ENCODE measurements around the gene GLRA1.

GLRA1 gene

GRCh38 chr5:151892393-151892792 lies 32.3 kb downstream of the GLRA1 start:
- Histone ChIP-seq H3K9me3 (ENCODE audit: control insufficient read depth in 1 of 2, low read length in 2 of 2) (no peaks in the 10 kb centered on the region), H3K9ac (ENCODE audit: low read depth in 1 of 2, low read length in 2 of 2) (no peak overlapping the region), H3K36me3 (ENCODE audit: control insufficient read depth in 1 of 2, insufficient read depth in 2 of 2, low read length in 2 of 2) (no peaks in the 10 kb centered on the region), H3K27ac (ENCODE audit: low read depth, low read length) (no peak overlapping the region), H3K4me3 (ENCODE audit: low read depth in 1 of 2, low read length in 2 of 2) (no peak overlapping the region), H3K4me1 (ENCODE audit: control insufficient read depth in 1 of 2, insufficient read depth in 2 of 2, low read length in 2 of 2) (no peaks in the 10 kb centered on the region), H3K27me3 (ENCODE audit: control insufficient read depth in 1 of 2, insufficient read depth in 2 of 2, low read length in 2 of 2) (no peaks in the 10 kb centered on the region)

GRCh38 chr5:151890299-151890698 lies 34.4 kb downstream of the GLRA1 start:
- Histone ChIP-seq H3K36me3 (ENCODE audit: control insufficient read depth in 1 of 2, insufficient read depth in 2 of 2, low read length in 2 of 2) (no peaks in the 10 kb centered on the region), H3K27ac (ENCODE audit: low read depth, low read length) (no peak overlapping the region), H3K9me3 (ENCODE audit: control insufficient read depth in 1 of 2, low read length in 2 of 2) (no peaks in the 10 kb centered on the region), H3K4me3 (ENCODE audit: low read depth in 1 of 2, low read length in 2 of 2) (no peak overlapping the region), H3K9ac (ENCODE audit: low read depth in 1 of 2, low read length in 2 of 2) (no peak overlapping the region), H3K4me1 (ENCODE audit: control insufficient read depth in 1 of 2, insufficient read depth in 2 of 2, low read length in 2 of 2) (no peaks in the 10 kb centered on the region), H3K27me3 (ENCODE audit: control insufficient read depth in 1 of 2, insufficient read depth in 2 of 2, low read length in 2 of 2) (no peaks in the 10 kb centered on the region)

GRCh38 chr5:151889614-151890013 lies 35.0 kb downstream of the GLRA1 start:
- Histone ChIP-seq H3K4me1 (ENCODE audit: control insufficient read depth in 1 of 2, insufficient read depth in 2 of 2, low read length in 2 of 2) (no peaks in the 10 kb centered on the region), H3K27ac (ENCODE audit: low read depth, low read length) (no peak overlapping the region), H3K36me3 (ENCODE audit: control insufficient read depth in 1 of 2, insufficient read depth in 2 of 2, low read length in 2 of 2) (no peaks in the 10 kb centered on the region), H3K4me3 (ENCODE audit: low read depth in 1 of 2, low read length in 2 of 2) (no peak overlapping the region), H3K9ac (ENCODE audit: low read depth in 1 of 2, low read length in 2 of 2) (no peak overlapping the region), H3K27me3 (ENCODE audit: control insufficient read depth in 1 of 2, insufficient read depth in 2 of 2, low read length in 2 of 2) (no peaks in the 10 kb centered on the region), H3K9me3 (ENCODE audit: control insufficient read depth in 1 of 2, low read length in 2 of 2) (no peaks in the 10 kb centered on the region)

GRCh38 chr5:151886546-151887275 lies 37.9 kb downstream of the GLRA1 start:
- no peak overlapping the region for H3K27ac ChIP-seq (ENCODE audit: low read depth, low read length)
- no peak overlapping the region for H3K4me3 ChIP-seq (ENCODE audit: low read depth in 1 of 2, low read length in 2 of 2)
- H3K9me3 ChIP-seq (ENCODE audit: control insufficient read depth in 1 of 2, low read length in 2 of 2), result no peaks in the 10 kb centered on the region
- no peak overlapping the region for H3K9ac ChIP-seq (ENCODE audit: low read depth in 1 of 2, low read length in 2 of 2)
- no peaks in the 10 kb centered on the region for H3K36me3 ChIP-seq (ENCODE audit: control insufficient read depth in 1 of 2, insufficient read depth in 2 of 2, low read length in 2 of 2)
- H3K27me3 ChIP-seq (ENCODE audit: control insufficient read depth in 1 of 2, insufficient read depth in 2 of 2, low read length in 2 of 2), result no peaks in the 10 kb centered on the region
- no peaks in the 10 kb centered on the region for H3K4me1 ChIP-seq (ENCODE audit: control insufficient read depth in 1 of 2, insufficient read depth in 2 of 2, low read length in 2 of 2)

- Histone ChIP-seq H3K27me3 (ENCODE audit: control insufficient read depth in 1 of 2, insufficient read depth in 2 of 2, low read length in 2 of 2) (no peaks in the 10 kb centered on the region), H3K9ac (ENCODE audit: low read depth in 1 of 2, low read length in 2 of 2) (no peak overlapping the region), H3K36me3 (ENCODE audit: control insufficient read depth in 1 of 2, insufficient read depth in 2 of 2, low read length in 2 of 2) (no peaks in the 10 kb centered on the region), H3K27ac (ENCODE audit: low read depth, low read length) (no peak overlapping the region), H3K4me1 (ENCODE audit: control insufficient read depth in 1 of 2, insufficient read depth in 2 of 2, low read length in 2 of 2) (no peaks in the 10 kb centered on the region), H3K4me3 (ENCODE audit: low read depth in 1 of 2, low read length in 2 of 2) (no peak overlapping the region), H3K9me3 (ENCODE audit: control insufficient read depth in 1 of 2, low read length in 2 of 2) (no peaks in the 10 kb centered on the region)
Observed at GRCh38 chr5:151885138-151885908, 39.3 kb downstream of the GLRA1 start.

- H3K27ac ChIP-seq (ENCODE audit: low read depth, low read length), result no peak overlapping the region
- no peak overlapping the region for H3K4me3 ChIP-seq (ENCODE audit: low read depth in 1 of 2, low read length in 2 of 2)
- no peak overlapping the region for H3K9ac ChIP-seq (ENCODE audit: low read depth in 1 of 2, low read length in 2 of 2)
Observed at GRCh38 chr5:151881621-151882225, 42.9 kb downstream of the GLRA1 start.

GRCh38 chr5:151880324-151880723 lies 44.3 kb downstream of the GLRA1 start:
- Histone ChIP-seq H3K27me3 (ENCODE audit: control insufficient read depth in 1 of 2, insufficient read depth in 2 of 2, low read length in 2 of 2) (no peaks in the 10 kb centered on the region), H3K4me1 (ENCODE audit: control insufficient read depth in 1 of 2, insufficient read depth in 2 of 2, low read length in 2 of 2) (no peaks in the 10 kb centered on the region), H3K9me3 (ENCODE audit: control insufficient read depth in 1 of 2, low read length in 2 of 2) (peaks cover 0 to 4% of the 10 kb centered on the region in 2 donors), H3K36me3 (ENCODE audit: control insufficient read depth in 1 of 2, insufficient read depth in 2 of 2, low read length in 2 of 2) (no peaks in the 10 kb centered on the region), H3K27ac (ENCODE audit: low read depth, low read length) (no peak overlapping the region), H3K4me3 (ENCODE audit: low read depth in 1 of 2, low read length in 2 of 2) (no peak overlapping the region), H3K9ac (ENCODE audit: low read depth in 1 of 2, low read length in 2 of 2) (no peak overlapping the region)

More at GRCh38 chr5:151881621-151882225, 42.9 kb downstream of the GLRA1 start:
- Histone ChIP-seq H3K4me1 (ENCODE audit: control insufficient read depth in 1 of 2, insufficient read depth in 2 of 2, low read length in 2 of 2) (no peaks in the 10 kb centered on the region), H3K36me3 (ENCODE audit: control insufficient read depth in 1 of 2, insufficient read depth in 2 of 2, low read length in 2 of 2) (no peaks in the 10 kb centered on the region), H3K27me3 (ENCODE audit: control insufficient read depth in 1 of 2, insufficient read depth in 2 of 2, low read length in 2 of 2) (no peaks in the 10 kb centered on the region), H3K9me3 (ENCODE audit: control insufficient read depth in 1 of 2, low read length in 2 of 2) (peaks cover 0 to 4% of the 10 kb centered on the region in 2 donors)

GRCh38 chr5:151873701-151874100 lies 51.0 kb downstream of the GLRA1 start:
- no peak overlapping the region for H3K4me3 ChIP-seq (ENCODE audit: low read depth in 1 of 2, low read length in 2 of 2)
- H3K9ac ChIP-seq (ENCODE audit: low read depth in 1 of 2, low read length in 2 of 2), result no peak overlapping the region
- H3K4me1 ChIP-seq (ENCODE audit: control insufficient read depth in 1 of 2, insufficient read depth in 2 of 2, low read length in 2 of 2), result no peaks in the 10 kb centered on the region
- H3K9me3 ChIP-seq (ENCODE audit: control insufficient read depth in 1 of 2, low read length in 2 of 2), result peaks cover 0 to 4% of the 10 kb centered on the region in 2 donors
- no peaks in the 10 kb centered on the region for H3K36me3 ChIP-seq (ENCODE audit: control insufficient read depth in 1 of 2, insufficient read depth in 2 of 2, low read length in 2 of 2)
- no peaks in the 10 kb centered on the region for H3K27me3 ChIP-seq (ENCODE audit: control insufficient read depth in 1 of 2, insufficient read depth in 2 of 2, low read length in 2 of 2)
- H3K27ac ChIP-seq (ENCODE audit: low read depth, low read length), result no peak overlapping the region

- Histone ChIP-seq H3K4me1 (ENCODE audit: control insufficient read depth in 1 of 2, insufficient read depth in 2 of 2, low read length in 2 of 2) (no peaks in the 10 kb centered on the region), H3K9me3 (ENCODE audit: control insufficient read depth in 1 of 2, low read length in 2 of 2) (peaks cover 0 to 4% of the 10 kb centered on the region in 2 donors), H3K36me3 (ENCODE audit: control insufficient read depth in 1 of 2, insufficient read depth in 2 of 2, low read length in 2 of 2) (no peaks in the 10 kb centered on the region), H3K27ac (ENCODE audit: low read depth, low read length) (no peak overlapping the region), H3K4me3 (ENCODE audit: low read depth in 1 of 2, low read length in 2 of 2) (no peak overlapping the region), H3K27me3 (ENCODE audit: control insufficient read depth in 1 of 2, insufficient read depth in 2 of 2, low read length in 2 of 2) (no peaks in the 10 kb centered on the region), H3K9ac (ENCODE audit: low read depth in 1 of 2, low read length in 2 of 2) (no peak overlapping the region)
Observed at GRCh38 chr5:151872701-151873100, 52.0 kb downstream of the GLRA1 start.

- Histone ChIP-seq H3K36me3 (ENCODE audit: control insufficient read depth in 1 of 2, insufficient read depth in 2 of 2, low read length in 2 of 2) (no peaks in the 10 kb centered on the region), H3K9ac (ENCODE audit: low read depth in 1 of 2, low read length in 2 of 2) (no peak overlapping the region), H3K27me3 (ENCODE audit: control insufficient read depth in 1 of 2, insufficient read depth in 2 of 2, low read length in 2 of 2) (no peaks in the 10 kb centered on the region), H3K4me3 (ENCODE audit: low read depth in 1 of 2, low read length in 2 of 2) (no peak overlapping the region), H3K27ac (ENCODE audit: low read depth, low read length) (no peak overlapping the region), H3K4me1 (ENCODE audit: control insufficient read depth in 1 of 2, insufficient read depth in 2 of 2, low read length in 2 of 2) (no peaks in the 10 kb centered on the region), H3K9me3 (ENCODE audit: control insufficient read depth in 1 of 2, low read length in 2 of 2) (no peaks in the 10 kb centered on the region)
Observed at GRCh38 chr5:151870820-151871219, 53.8 kb downstream of the GLRA1 start.

All from duodenal mucosa (tissue), 2 donors.